ENCODE measurements around the gene CFAP77.

Gene CFAP77

DNA sequence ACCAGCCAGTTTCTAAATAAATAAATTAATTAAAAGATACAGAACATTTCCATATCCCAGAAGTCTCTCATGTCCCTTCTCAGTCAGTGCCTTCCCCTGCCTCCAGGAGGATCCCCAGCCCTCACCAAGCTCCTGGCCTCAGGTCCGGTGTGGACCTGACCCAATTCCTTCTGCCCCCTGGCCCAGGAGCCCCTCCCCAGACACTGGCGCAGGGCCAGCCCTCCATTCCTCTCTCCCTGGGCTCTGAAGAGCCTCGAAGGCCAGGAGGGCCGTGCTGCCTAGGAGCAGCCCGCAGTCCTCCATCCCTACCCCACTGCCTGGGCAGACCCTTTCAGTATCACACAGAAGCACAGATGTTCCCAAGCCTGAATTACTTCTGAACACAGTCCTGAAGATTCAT is 110.6 kb downstream of the CFAP77 start:
- no peak for DNase-seq

DNA sequence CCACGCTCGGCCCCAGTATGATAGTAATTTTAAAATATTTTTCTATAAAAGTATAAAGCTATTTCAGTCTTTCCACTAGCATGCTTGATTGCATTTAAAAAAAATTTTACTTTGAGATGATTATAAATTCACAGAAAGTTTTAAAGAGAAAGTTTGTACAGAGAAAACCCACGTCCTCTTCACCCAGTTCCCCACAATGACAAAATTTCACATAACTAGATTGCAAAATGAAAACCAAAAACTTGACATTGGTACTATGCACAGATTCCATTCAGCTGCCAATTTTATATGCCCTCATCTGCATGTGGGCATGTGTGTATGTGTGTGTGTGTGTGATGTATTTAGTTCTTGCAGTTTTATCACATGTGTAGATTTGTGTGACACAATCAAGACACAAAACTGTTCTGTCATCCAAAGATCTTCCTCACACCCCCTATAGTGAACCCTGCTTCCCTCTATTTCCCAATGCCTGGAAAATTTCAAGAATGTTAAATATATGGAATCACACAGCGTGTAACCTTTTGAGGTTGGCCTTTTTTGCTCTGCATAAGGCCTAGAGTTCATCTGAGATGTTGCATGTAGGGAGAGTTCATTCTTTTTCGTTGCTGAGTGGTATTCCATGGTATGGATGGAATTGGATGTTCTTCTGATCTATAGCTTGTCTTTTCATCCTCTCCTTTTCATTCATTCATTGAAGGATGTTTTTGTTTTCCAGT is 115.5 kb downstream of the CFAP77 start:
- DNase-seq, result no peak

DNA sequence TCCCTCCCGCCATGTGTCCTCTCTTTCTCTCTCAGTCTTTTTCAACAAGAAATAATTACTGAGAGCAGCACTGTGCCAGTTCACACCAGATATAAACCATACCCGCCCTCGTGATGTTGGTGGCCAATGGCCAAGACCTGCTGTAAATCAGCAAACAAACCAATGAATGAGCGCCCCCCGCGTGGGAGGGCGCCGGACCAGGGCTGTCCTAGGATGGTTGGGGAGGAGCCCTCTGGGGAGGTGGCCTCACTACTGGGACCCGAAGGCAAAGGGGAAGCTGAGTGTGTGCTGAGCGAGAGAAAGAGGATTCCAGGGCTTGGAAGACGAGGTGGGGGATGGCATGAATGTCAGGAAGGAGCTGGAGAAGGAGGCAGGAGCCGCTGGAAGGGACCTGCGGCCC is 121.2 kb downstream of the CFAP77 start:
- no peak for DNase-seq

DNA sequence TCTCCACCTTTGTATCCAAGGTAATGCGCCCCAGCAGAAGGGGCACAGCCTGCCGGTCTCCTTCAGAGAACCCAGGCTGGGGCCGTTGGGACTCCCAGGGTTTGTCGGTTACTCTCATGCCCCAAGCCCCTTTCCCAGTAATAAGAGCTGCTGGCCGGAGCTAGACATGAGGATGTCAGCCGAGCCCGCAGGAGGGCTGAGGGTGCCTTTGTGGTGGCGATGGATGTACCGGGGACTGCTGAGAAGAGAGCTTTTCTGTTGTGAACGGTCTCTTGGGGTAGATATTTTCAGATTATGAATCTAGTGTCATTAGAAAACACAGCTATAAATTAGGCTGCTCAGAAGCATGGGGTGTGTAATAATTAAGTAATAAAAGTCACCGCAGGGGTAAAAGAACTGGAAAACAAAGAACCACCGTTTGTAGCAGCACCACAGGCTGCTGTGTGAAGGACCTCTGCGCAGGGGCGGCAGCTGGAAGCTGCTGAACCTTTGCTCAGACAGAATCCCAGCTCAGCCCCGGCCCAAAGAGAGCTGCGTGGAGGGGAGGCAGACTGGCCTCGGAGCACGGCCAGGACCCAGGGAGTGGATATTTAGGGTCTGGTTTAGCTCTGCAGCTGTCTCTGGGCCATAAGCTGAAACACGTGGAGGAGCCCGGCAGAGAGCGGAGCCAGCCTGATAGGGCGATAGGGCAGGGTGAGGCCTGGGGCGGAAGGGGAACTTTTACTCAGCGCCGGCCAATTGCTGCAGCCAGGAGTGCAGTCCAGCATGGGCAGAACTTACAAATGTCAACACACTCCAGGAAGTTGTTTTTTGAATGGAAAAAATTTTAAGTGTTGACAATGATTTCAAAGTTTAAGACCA is 121.9 kb downstream of the CFAP77 start:
- no peak for DNase-seq

DNA sequence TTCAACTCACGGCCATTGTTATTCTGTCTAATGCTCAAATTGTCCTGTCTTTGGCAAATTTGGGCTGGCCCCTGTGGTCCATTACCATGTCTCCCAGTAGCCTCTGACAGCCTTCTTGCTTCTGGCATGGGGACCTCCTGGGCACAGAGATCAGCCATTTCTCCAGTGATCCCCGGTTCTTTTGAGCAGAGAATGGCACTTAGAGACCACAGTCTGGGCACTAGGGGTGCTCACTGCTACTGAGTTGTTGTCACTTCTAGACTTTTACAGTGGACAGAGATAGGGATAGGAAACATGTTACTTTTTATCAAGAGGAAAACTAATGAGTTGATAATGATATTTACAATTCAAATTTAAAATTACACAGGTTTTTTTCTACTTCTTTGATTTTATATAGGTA is 124.8 kb downstream of the CFAP77 start:
- no peak for DNase-seq

DNA sequence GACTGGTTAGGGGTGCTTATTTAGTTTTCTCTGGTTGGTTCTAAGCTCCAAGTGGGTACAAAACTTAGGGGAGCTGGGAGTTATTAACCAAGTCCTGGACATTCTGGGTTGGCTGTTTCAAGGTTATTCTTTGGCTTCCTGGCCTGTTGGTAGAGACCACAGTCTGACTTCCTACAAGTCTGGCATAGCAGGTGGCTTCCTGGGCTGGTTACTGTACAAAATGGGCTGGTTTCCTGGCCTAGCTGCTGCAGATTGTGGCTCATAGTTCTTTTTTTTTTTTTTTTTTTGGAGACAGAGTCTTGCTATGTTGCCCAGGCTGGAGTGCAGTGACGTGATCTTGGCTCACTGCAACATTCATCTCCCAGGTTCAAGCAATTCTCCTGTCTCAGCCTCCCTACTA is 126.1 kb downstream of the CFAP77 start:
- no peak for DNase-seq

DNA sequence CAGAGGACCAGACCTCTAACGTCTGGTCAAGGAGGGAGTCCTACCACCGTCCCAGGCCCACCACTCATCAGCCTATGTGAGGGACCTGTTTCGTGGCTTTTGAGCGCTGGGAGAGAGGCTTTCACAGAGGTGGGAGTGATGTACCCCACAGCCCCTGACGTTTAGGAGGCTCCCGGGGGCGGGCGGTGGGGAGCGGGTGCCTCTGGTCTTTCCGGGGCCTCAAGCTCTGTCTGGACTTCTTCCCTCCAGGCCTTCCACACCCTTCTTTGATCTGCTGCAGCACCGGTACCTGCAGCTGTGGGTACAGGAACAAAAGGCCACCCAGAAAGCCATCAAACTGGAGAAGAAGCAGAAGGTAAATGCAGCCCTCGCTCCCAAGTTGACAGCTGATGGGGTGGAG is 127.3 kb downstream of the CFAP77 start:
- no peak for DNase-seq

DNA sequence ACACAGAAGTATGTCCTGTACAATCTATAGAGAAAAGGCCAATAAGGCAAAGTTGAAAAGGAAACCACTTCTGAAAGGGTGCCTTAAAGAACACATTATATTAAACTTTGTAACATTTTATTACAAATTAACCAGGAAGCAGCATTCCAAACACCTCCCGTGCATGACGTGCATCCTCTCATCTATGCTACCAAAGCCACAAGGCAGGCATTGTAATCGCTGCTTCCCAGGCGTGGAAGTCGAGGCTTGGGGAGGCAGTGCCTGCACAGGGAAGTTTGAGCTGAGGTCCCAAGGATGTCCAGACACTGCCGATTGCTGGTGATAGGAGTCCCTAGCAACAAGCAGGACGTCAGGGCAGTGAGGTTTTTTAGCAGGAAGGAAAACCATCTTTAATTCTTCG is 128.1 kb downstream of the CFAP77 start:
- no peak for DNase-seq

DNA sequence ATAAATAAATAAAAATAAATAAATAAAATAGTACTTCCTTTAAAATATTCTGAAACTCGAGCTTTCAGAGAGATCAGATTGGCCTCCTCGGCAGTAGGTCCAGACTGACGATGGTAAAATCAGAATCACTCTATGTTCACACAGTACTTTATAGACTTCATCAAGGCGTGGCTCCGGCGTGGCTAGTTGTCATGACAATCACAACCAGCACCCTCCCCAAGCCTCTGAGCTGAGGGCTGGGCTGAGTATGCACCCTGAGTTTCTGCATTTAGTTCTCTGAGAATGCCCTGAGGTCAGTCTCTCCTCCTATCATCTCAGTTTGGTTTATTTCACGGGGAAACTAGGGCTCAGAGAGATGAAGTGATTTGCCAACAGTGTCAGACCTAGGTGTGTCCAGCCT is 129.1 kb downstream of the CFAP77 start:
- DNase-seq, result no peak

DNA sequence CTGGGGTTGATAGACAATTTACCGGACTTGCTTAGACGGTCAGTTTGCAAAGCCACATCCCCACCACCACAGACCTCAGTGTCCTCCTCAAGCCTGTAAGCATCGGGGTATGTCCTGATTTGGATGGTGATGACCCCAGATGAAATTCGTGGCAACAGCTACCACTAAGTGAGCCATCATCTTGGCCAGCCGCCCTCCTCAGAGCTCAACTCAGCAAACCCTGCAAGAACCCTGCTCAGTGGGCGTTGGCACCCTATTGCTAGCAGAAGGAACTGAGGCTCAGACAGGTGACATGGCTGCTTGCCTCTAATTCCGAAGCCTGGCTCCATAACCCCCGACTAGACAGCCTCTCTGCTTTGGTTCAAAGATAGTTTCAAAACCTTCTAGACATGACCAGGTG is 131.0 kb downstream of the CFAP77 start:
- DNase-seq, result no peak

DNA sequence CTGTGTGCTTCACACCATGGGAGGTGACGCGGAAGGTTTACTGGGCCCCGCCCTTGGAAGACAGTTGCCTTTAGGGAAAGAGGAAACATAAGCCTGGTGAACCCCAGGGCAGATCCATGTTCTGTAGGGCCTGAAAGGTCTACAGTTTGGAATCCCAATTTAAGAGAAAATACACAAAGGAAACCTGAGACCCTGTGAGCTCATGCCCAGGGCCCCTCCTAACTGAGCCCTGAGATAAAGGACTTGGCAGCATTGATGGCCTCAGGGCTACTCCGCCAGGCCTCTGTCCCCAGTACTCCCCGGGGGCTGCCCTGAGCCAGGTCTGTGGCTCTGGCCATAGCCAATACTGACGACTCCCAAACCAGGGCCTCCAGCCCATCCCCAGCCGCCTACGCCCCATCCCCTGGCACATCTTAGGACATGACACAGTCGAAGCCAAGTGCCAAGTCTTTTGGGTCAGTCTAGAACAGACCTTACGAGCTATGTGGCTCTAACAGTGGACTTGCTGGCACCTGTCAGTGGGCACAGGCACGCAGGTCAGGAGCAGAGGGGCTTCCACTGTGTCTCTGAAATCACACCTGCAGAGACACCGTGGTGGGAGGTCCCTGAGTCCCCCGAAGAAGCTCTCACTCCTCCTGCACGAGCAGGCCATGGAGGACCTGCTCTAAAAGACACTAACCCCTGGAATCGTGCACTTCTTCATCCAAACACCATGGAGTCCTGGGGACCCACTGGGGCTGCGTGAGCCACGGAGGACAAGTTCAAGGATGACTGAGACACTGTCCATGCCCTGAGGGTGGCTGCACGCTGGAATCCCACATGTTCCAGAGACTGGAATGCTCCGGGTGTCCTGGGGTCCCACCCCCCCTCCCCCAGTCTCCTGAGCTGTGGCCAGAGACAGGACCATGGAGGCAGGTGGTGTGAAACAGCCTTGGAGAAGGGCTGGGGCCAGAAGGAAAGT is 132.1 kb downstream of the CFAP77 start:
- no peak for DNase-seq

DNA sequence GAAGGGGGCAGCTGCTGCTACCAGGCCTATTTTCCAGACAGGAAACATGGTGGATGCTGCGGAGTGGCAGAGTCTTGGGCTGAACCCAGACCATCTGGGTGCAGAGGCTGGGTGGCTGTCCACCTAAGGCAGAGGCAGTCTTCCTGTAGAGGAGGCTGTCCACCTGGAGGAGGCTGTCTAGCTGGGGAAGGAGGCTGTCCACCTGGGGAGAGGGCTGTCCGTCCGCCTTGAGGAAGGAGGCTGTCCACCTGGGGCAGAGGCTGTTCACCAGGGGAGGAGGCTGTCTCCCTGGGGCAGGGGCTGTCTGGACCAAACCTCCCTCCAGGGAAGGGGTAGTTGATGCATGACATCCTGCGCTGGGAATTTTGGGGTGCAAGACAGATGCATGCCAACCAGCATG is 133.2 kb downstream of the CFAP77 start:
- no peak for DNase-seq

DNA sequence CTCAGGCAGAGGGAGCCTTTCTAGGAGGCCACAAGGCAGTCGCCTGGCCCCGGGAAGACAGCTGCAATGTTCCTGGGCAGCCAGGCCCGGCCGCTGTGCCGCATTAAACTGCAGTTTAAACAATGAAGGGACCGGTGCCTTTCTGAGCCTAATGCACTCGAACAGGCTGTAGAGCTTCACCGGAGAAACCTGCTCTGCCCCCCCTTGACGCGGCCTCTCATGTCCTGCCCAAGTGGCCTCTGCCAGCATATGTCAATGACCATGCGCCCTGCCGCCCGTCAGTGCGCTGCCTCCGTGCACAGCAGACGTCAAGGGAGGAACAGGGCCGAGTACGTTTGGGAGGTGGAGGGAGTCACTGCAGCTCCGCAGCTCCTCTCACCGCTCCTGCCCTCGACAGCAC is 133.9 kb downstream of the CFAP77 start:
- no peak for DNase-seq

DNA sequence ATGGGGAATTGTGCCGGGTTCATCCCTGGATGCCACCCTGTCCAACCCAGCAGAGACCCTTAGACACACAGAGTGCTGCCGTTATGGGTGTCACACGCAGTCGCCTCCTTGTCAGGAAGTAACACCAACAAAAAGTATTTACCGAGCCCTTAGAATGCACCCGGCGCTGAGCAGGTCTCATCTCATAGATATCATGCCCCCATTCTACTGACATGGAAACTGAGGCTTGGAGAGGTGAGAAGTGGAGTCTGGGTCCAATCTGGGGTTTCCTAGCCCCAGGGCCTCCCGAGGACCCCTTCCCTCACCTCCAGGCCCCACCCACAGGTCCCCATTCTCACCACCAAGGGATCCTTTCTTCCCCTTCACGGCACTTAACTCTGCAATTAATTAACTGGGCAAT is 135.6 kb downstream of the CFAP77 start:
- DNase-seq, result no peak

DNA sequence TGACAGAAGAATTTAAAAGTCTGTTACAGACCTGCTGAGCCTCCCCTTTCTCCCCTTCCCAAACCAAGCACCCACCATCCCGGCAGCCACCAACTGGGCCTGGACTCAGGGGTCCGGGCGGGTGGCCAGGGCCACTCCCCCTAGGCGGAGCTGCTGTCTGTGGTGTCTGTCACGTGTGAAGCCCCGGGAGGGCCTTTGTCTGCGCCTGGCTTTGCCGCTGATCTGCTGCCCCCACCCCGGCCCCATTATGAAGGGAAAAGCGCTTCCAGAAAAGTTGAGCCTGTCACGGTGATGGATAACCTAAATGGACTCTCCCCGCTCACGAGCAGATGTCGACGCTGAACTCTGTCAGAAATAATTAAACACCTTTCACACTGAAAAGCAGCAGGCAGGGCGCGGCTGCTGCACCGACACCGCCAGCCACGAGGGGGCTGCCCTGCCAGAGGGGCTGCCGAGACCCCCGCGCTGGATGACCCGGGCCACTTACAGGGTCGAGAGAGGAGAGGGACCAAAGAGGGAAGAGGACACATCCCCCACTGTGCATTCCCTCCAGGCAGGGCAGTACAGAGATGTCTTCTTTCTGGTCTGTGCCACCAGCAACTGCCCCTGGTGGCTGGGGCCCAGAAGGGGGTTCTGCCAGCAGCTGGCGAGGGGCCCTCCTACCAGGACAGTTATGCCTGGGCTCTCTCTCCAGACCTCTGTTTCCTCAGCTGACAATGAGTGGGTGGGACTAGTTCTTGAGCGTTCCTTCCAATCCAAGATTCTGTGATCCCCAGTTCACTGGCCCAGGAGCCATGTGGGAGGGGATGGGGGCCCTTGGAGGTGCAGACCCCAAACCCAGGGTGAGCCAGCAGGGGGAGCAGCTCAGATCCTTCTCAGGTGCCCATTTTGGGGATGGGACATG is 136.4 kb downstream of the CFAP77 start:
- DNase-seq, result no peak

DNA sequence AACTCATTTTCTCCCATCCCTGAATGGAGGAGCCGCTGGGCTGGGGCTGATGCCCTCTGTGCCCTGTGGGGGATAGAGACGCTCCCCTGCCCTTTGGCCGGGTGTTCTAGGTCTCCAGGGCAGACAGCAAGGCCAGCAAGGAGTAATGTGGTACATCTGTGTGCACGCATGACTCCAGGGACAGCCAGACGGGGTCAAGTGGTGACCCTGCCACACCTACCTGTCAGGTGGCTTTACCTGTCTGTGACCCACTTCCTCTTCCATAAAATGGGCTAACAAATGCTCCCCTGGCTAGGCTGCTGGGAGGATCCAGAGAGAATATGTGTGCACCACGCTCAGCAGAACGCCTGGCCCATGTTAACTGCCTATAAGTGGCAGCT is 137.0 kb downstream of the CFAP77 start:
- DNase-seq, result no peak

DNA sequence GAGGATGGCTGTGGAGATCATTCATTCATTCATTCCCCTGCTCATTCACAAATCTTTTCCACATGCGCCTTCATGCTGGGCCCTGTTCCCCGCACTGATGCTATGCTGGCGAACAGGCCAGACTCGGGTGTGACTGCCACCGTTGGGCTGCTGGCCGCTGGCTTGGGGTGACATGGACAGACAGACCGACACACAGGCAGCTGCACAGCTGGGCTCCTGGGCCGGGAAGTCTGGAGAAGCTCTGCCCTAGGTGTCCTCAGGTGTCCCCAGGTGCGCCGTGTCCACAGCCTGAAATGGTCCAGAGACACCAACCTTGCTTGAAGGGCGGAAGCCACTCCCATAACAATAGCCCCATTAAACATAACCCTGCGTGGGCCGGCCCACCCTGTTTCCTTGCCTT is 137.4 kb downstream of the CFAP77 start:
- no peak for DNase-seq

DNA sequence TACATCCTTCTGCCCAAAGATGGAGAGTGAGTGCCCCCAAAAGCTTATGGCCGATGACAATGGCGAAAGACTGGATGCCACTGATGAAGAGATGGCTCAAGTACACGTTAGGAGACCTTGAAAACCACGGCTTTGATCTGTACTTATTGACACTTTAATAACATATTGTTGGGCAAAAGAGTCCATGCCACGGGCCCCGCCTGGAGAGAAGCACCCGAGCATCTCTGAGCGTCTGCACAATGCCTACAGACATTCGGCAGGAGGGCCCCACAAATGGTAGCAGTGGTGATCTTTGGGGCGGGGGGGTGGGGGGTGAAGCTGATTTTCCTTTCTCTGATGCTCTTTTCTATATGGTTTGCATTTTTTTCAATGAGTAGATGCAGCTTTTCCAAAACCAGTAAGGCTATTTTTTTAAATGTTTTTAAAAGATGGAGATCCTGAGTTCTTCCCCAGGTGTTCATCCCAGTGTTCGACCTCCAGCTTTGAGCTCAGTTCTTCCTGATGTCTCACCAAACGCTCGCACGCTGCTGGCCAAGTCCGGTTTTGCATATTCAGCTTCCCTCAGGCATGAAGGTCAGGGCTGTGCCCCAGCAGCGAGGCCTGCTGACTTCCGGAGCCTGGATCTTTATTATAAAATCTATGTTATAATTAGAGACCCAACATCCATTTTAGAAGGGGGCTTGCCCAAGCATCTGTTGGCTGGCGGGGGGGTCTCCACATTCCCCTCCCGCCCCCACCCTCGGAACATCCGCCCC is 138.1 kb downstream of the CFAP77 start:
- DNase-seq, result no peak

DNA sequence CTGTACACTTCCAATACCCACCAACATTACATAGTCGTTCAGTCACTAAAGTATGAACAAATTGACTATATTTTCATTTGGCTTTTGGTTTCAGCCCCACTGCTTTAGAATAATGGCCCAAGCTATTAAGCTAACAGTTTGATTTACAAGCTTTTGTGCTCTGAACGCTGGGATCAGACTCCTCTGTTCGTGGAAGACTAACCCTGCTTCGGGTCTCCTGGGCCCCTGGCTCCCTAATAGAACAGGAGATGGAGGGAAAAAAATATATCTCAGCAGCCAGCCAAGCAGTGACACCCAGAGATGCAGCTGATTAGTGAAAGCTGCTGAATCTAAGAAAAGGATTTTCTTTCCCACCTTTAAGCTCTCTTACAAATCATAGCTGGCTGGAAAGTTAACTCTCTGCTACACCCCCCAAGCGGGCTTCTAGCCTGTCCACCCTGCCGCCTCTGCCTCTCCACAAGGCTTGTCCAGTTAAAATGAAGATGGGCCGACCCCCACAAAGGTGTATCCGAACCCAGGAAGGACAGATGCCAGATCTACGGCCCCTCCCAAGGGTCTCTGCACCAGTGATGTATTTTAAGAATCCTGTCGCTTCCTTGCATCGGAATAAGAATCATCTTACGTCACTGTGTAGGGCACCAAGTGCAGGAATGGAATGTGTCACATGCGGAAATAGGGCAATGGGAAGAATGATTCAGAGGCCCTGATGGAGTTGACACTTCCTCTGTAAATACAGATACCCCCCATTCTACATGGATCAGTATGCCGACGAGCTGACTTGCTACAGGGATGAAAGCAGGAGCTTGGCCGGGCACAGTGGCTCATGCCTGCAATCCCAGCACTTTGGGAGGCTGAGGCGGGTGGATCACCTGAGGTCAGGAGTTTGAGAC is 139.0 kb downstream of the CFAP77 start:
- DNase-seq, result no peak

DNA sequence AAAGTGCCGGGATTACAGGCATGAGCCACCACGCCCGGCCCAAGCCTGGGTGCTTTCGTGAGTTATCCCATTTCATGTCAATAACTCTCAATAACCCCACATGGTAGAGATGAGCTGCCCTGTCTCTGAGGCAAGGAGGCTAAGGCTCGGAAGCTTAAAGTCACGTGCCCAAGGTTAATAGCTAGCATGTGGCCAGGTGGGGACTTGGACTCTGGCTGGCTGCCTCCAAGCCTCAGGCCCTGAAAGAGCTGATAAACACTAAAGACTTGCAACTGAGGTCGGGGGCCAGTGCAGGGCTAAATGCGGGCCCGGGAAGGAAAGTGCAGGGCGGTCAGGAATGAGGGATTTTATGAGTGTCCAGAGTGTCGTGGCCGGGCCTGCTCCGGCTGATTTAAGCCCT is 141.5 kb downstream of the CFAP77 start:
- no peak for DNase-seq
